Stimulated activated CD8-positive, alpha-beta memory T cell treated with anti-CD3 and anti-CD28 coated beads, Interleukin-7, amount 100 ng/mL, for 24 hours (primary cell): ENCODE data around the gene YPEL1.
"Not testable (repeated sequence)": the region's sequence is repeated elsewhere in the genome, so short reads cannot be mapped to it uniquely, and the experiment has no call there.

Experiments
- DNase-seq: peaks from one replicate; pipeline ENCODE4 v3.0.0-alpha.2; 2020; ENCODE audit warnings: low read depth

The YPEL1 gene

GRCh38 chr22:21721195-21721852 is 14.3 kb downstream of the YPEL1 start:
- DNase-seq = not testable (repeated sequence)

GRCh38 chr22:21720191-21720859 is 15.3 kb downstream of the YPEL1 start:
- not testable (repeated sequence) for DNase-seq

DNA sequence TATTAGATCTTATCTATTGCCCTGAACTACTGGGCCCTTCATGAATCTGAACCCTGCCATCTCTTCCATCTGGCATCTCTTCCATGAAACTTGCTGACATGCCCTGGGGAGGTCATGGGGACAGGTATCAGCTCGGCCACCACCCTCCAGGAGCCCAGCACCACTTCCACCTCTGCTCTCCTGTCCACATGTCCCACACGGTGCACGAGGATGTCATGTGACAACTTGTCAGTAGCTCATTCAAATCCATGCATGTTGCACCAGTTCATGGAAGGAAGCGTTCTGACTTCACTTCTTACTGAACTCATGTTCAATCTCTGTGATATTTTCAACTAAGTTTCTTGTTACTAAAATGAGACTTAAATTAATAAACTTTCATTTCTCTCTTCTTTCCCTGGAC is 16.6 kb downstream of the YPEL1 start:
- no peak for DNase-seq

GRCh38 chr22:21718499-21718898 is 17.1 kb downstream of the YPEL1 start:
- no peak for DNase-seq

DNA sequence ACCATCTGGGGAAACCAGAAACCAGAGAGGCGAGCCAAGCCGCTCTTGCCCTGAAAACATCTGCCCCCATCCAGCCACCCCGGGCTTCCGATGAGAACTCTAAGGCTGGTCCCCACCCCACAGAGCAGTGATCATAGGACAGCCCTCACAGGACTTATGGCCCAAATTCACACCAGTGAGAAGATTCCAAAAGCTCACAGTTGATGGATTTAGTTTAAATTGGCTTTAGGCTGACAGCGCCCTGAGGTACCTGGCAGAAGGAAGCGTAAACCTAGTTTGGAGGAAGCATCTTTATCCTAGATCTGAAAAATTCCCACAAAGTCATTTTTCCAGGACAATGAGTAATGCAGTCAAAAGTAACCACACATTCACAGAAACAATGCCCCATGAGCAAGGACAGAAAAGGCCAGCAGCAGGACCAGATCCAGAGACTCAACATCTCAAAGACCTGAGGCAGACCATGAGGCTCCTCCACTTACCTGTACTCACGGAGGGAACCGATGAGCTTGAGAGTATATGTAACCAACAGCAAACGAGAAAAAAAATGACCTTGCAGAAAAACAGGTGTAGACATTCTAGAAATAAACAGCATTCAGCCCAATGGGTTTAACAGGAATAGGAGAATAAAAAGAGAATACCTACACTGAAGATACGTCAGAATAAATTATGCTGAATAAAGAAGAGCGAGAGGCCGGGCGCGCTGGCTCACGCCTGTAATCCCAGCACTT is 19.0 kb downstream of the YPEL1 start:
- DNase-seq = not testable (repeated sequence)

- no peak for DNase-seq
Observed at GRCh38 chr22:21714786-21715185, 20.8 kb downstream of the YPEL1 start.

- no peak for DNase-seq
Observed at GRCh38 chr22:21714059-21714770, 21.4 kb downstream of the YPEL1 start.

GRCh38 chr22:21713428-21714058 is 22.1 kb downstream of the YPEL1 start:
- no peak for DNase-seq

- peak; percentile 19 for DNase-seq
Observed at GRCh38 chr22:21712751-21713427, 22.7 kb downstream of the YPEL1 start.

DNA sequence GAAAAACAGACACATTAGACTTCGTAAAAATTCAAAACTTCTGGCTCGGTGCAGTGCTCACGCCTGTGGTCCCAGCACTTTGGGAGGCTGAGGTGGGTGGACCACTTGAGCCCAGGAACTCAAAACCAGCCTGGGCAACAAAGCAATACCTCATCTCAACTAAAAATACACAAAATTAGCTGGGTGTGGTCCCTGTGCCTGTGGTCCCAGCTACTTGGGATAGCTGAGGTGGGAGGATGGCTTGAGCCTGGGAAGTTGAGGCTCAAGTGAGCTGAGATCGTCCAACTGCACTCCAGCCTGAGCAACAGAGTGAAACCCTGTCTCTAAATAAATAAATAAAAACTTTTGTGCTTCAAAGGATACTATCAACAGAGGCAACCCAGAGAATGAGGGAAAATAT is 23.7 kb downstream of the YPEL1 start:
- DNase-seq = no peak

- no peak for DNase-seq
Observed at GRCh38 chr22:21710156-21710555, 25.4 kb downstream of the YPEL1 start.

- DNase-seq = no peak
Observed at GRCh38 chr22:21709688-21710087, 25.9 kb downstream of the YPEL1 start.

DNA sequence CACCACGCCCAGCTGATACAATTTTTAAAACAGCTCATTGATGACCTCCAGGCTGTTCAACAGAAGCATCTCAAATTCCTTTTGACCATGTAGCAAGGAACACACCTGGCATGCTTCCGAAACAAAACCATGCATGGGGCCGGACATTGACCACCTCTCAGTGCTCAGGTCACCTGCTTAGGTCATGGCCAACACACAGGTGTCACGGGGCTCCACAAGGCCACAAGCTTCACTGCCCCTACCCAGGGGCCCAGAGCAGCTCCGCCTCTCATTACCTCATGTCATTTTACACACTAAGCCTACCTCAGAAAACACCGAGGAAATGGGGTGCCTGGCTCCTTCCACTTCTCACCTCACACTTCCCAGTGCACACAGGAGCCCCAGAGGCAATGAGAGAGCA is 26.6 kb downstream of the YPEL1 start:
- DNase-seq = no peak

DNA sequence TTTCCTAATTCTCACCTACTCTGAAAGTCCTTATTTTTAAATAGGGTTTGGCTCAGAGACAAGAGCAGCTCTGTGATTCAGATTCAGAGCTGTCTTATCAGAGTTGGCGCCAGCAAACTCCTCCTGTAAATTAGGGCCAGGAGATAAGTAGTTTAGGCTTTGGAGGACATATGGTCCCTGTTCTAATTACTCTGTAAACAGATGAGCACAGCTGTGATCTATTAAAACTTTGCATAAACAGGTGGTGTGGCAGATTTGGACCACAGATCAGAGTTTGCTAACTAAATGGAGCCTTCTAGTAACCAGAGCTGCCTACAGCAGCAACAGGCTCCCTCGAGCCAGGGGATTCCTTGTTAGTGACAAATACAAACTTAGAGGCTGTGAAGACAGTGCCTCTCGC is 27.9 kb downstream of the YPEL1 start:
- no peak for DNase-seq

- no peak for DNase-seq
Observed at GRCh38 chr22:21703684-21704316, 31.8 kb downstream of the YPEL1 start.

- DNase-seq = no peak
Observed at GRCh38 chr22:21702700-21703683, 32.6 kb downstream of the YPEL1 start.

DNA sequence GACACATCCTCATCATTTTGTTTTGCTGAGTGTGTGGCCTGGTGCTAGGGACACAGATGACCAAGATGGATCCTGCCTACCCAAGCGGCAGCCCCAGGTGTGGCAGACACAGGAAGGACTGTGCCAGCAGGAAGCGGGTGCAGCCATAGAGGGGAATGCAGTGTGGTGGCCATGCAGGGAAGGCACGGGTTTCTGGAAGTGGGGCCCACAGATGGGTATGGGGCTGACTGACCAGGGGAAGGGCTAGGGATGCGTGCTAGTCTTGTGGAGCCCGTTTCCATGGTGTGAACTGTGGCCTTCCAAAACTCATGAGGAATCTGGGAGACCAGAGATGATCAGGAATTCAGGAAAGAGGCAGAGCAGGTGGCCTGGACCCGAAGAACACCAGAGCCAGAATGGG is 33.5 kb downstream of the YPEL1 start:
- DNase-seq = no peak

GRCh38 chr22:21701384-21701971 is 34.1 kb downstream of the YPEL1 start:
- DNase-seq = no peak

DNA sequence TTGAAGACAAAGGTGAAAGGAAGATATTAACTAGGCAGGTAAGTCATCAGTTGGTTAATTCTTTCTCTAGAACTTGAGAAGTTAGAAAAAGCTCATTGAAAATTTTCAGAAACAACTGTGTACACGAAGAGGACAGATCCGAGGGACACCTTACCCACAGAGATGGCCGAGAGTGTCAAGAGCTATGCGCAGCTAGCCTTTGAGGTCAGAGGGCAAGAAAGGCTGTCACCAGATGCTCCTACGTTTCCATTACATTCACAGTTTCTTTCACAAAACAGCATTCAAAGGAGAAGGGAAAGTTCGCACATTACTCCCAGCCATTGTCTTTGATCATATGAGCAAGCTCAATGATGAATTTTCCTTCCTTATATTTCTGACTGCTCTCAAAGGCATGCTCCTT is 34.8 kb downstream of the YPEL1 start:
- no peak for DNase-seq
